ENCODE measurements around the gene COQ7. TPM values are rescaled to one million over a fixed set of nuclear protein-coding genes. Genes with fewer than 3 reads are reported as not detected.
A peak's percentile ranks its signal among the peaks of the same experiment; 100 is the strongest.

COQ7 gene
- total RNA-seq, 1 donor from 2014 or later = 29.2 TPM

DNA sequence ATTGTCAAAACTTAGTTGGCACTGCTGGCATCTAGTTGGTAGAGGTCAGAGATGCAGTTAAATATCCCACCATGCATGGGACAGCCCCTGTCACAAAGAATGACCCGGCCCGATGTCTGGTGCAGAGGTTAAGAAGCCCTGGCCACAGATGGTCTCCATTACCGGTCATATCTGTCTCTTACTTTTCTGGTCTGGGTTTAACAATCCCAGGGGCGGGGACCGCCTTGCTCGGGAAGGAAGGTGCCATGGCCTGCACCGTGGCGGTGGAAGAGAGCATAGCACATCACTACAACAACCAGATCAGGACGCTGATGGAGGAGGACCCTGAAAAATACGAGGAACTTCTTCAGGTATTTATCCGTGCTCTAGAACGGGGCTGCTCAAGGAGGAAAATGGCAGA is 8.1 kb downstream of the COQ7 start:
- TF ChIP-seq, protein P1, sequence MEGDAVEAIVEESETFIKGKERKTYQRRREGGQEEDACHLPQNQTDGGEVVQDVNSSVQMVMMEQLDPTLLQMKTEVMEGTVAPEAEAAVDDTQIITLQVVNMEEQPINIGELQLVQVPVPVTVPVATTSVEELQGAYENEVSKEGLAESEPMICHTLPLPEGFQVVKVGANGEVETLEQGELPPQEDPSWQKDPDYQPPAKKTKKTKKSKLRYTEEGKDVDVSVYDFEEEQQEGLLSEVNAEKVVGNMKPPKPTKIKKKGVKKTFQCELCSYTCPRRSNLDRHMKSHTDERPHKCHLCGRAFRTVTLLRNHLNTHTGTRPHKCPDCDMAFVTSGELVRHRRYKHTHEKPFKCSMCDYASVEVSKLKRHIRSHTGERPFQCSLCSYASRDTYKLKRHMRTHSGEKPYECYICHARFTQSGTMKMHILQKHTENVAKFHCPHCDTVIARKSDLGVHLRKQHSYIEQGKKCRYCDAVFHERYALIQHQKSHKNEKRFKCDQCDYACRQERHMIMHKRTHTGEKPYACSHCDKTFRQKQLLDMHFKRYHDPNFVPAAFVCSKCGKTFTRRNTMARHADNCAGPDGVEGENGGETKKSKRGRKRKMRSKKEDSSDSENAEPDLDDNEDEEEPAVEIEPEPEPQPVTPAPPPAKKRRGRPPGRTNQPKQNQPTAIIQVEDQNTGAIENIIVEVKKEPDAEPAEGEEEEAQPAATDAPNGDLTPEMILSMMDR (IDR thresholded peaks at IDR 0.05; ENCODE audit: unreplicated experiment) = no peak
- H3K27ac Mint-ChIP-seq = no peak overlapping the region
- H3K9me3 Mint-ChIP-seq = peaks cover 4% of the 10 kb centered on the region
- H3K36me3 Mint-ChIP-seq = peaks cover 40% of the 10 kb centered on the region
- no peaks in the 10 kb centered on the region for H3K27me3 Mint-ChIP-seq (ENCODE audit: low read depth)
- no peak for DNase-seq (ENCODE audit: low spot score in 2 of 2, unreplicated experiment in 2 of 2)
- no peaks in the 10 kb centered on the region for H3K4me1 Mint-ChIP-seq
- no peak overlapping the region for H3K4me3 Mint-ChIP-seq

DNA sequence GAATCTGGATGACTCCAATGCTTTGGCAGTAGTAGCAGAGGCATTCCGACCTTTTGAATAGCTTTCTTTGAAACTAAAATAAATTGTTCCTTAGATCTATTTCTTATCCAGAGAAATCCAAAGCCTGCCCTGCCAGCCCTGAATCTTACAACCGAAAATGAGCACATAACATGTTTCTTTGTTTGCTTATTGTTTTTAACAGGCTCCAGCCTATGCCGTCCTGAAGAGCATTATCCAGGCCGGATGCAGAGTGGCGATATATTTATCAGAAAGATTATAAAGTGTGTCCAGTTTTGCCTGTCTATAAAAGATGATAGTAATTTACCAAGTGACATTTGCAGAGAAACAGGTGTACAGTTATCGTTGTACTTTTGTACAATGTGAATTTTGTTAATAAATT is 10.5 kb downstream of the COQ7 start:
- Mint-ChIP-seq H3K27ac (no peak overlapping the region), H3K27me3 (ENCODE audit: low read depth) (no peaks in the 10 kb centered on the region), H3K9me3 (peaks cover 11% of the 10 kb centered on the region), H3K36me3 (peaks cover 55% of the 10 kb centered on the region), H3K4me1 (no peaks in the 10 kb centered on the region), H3K4me3 (no peak overlapping the region)
- TF ChIP-seq, protein P1 (IDR thresholded peaks at IDR 0.05; ENCODE audit: unreplicated experiment) = no peak
- DNase-seq (ENCODE audit: low spot score in 2 of 2, unreplicated experiment in 2 of 2) = no peak

DNA sequence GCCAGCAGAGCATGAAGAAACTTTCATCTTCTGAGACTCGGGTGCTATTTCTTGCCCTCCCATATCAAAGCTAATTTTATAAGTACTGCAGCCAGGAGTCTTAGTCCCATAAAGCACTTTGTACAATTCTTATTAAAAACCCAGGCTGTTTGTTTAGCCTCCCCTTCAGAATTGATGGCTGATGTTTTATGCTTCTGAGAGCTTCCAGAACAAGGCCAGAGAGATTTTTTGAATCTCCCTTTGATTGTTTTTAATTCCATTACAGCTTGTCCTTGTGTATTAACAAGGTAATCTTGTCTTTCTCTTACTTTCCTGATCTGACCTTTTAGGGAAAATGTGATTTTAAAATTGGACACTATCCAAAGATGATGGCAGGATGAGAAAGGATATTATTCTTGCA is 16.3 kb downstream of the COQ7 start:
- Mint-ChIP-seq H3K27ac (peak overlapping the region; percentile 73), H3K4me1 (peaks cover 15% of the 10 kb centered on the region), H3K36me3 (peaks cover 31% of the 10 kb centered on the region), H3K9me3 (peaks cover 11% of the 10 kb centered on the region), H3K4me3 (no peak overlapping the region), H3K27me3 (ENCODE audit: low read depth) (peaks cover 3% of the 10 kb centered on the region)
- no peak for DNase-seq (ENCODE audit: low spot score in 2 of 2, unreplicated experiment in 2 of 2)
- TF ChIP-seq, protein P1 (IDR thresholded peaks at IDR 0.05; ENCODE audit: unreplicated experiment) = no peak

DNA sequence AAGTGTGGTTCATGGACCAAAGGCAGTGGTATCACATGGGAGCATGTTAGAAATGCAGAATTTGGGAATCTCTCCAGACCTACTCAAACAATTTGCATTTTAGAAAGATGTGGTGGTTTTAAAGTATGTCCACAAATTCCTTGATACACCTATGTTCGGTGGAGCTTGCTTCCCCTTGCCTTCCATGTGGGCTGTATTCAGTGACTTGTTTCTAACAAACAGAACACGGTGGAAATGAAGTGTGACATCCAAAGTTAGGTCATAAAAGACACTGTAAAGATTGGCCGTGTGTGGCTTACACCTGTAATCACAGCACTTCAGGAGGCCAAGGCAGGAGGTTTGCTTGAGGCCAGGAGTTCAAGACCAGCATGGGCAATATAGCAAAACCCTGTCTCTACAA is 16.7 kb downstream of the COQ7 start:
- H3K36me3 Mint-ChIP-seq = peaks cover 27% of the 10 kb centered on the region
- no peak overlapping the region for H3K27ac Mint-ChIP-seq
- H3K27me3 Mint-ChIP-seq (ENCODE audit: low read depth) = peaks cover 3% of the 10 kb centered on the region
- TF ChIP-seq, protein P1 (IDR thresholded peaks at IDR 0.05; ENCODE audit: unreplicated experiment) = no peak
- no peak for DNase-seq (ENCODE audit: low spot score in 2 of 2, unreplicated experiment in 2 of 2)
- no peak overlapping the region for H3K4me3 Mint-ChIP-seq
- peaks cover 15% of the 10 kb centered on the region for H3K4me1 Mint-ChIP-seq
- peaks cover 11% of the 10 kb centered on the region for H3K9me3 Mint-ChIP-seq

DNA sequence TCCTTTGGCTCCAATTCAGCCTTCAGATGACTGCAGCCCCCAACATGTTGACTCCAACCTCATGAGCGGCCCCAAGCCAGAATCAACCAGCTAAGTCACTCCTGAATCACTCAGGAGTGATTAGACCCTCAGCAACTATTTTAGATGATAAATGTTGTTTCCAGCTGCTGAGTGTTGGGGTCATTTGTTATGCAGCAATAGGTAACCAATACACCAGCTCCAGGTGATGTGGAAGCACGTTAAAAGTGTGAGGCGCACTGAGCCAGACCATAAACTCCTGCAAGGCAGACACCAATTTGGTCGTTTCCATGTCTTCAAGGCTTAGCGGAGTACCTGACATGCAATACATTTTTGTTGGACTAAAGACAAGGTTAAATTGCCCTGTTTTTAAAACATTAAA is 17.5 kb downstream of the COQ7 start:
- Mint-ChIP-seq H3K36me3 (peaks cover 21% of the 10 kb centered on the region), H3K27me3 (ENCODE audit: low read depth) (peaks cover 3% of the 10 kb centered on the region), H3K9me3 (peaks cover 10% of the 10 kb centered on the region), H3K27ac (no peak overlapping the region), H3K4me1 (peaks cover 15% of the 10 kb centered on the region), H3K4me3 (no peak overlapping the region)
- no peak for DNase-seq (ENCODE audit: low spot score in 2 of 2, unreplicated experiment in 2 of 2)
- TF ChIP-seq, protein P1 (IDR thresholded peaks at IDR 0.05; ENCODE audit: unreplicated experiment) = no peak

- H3K4me1 Mint-ChIP-seq = peaks cover 15% of the 10 kb centered on the region
- H3K9me3 Mint-ChIP-seq = peaks cover 7% of the 10 kb centered on the region
- H3K36me3 Mint-ChIP-seq = peaks cover 17% of the 10 kb centered on the region
- H3K4me3 Mint-ChIP-seq = peak overlapping the region; percentile 69
- TF ChIP-seq, protein P1 (IDR thresholded peaks at IDR 0.05; ENCODE audit: unreplicated experiment) = no peak
- no peak for DNase-seq (ENCODE audit: low spot score in 2 of 2, unreplicated experiment in 2 of 2)
- no peak overlapping the region for H3K27ac Mint-ChIP-seq
- peaks cover 3% of the 10 kb centered on the region for H3K27me3 Mint-ChIP-seq (ENCODE audit: low read depth)
These were observed 18.3 kb downstream of the COQ7 start for GRCh38 chr16:19085679-19086200.
